NT2/D1 (cell line): Measurements from ENCODE around the gene GYS2.

Experiments
- DNase-seq: peaks from one replicate; pipeline ENCODE4 v3.0.0-alpha.2; 2011; ENCODE audit warnings: low read depth, low spot score
- H3K27me3 ChIP-seq: 2 replicates; pipeline ENCODE4 v1.6.0; 2011; ENCODE audit warnings: mild to moderate bottlenecking; ENCODE audit not compliant: insufficient read length, insufficient read depth
- H3K36me3 ChIP-seq: 2 replicates; pipeline ENCODE4 v1.6.1; 2011; ENCODE audit warnings: mild to moderate bottlenecking, low read length, mixed read lengths; ENCODE audit not compliant: insufficient read depth, insufficient read length
- H3K4me1 ChIP-seq: 2 replicates; pipeline ENCODE4 v1.5.1; 2011; ENCODE audit not compliant: insufficient read depth, insufficient read length
- H3K4me3 ChIP-seq: 2 replicates; pipeline ENCODE4 v1.5.1; 2011; ENCODE audit warnings: low read depth; ENCODE audit not compliant: insufficient read length
- H3K9ac ChIP-seq: 2 replicates; pipeline ENCODE4 v1.6.0; 2011; ENCODE audit warnings: low read depth; ENCODE audit not compliant: insufficient read length
- H3K9me3 ChIP-seq: 2 replicates; pipeline ENCODE4 v1.5.1; 2011; ENCODE audit warnings: mild to moderate bottlenecking, low read length; ENCODE audit not compliant: insufficient read depth
- SUZ12 ChIP-seq: IDR thresholded peaks from 2 replicates; pipeline ENCODE4 v1.6.1; 2011; ENCODE audit not compliant: insufficient read length, insufficient read depth; ENCODE audit errors: extremely low read depth
- YY1 ChIP-seq: IDR thresholded peaks from 2 replicates; pipeline ENCODE4 v1.6.1; 2011; ENCODE audit not compliant: insufficient read length, insufficient read depth
- ZNF274 ChIP-seq: IDR thresholded peaks from 2 replicates; pipeline ENCODE4 v1.6.1; 2011; ENCODE audit warnings: mild to moderate bottlenecking, low read depth, low read length

GYS2 gene

GRCh38 chr12:21618566-21618965 lies 13.9 kb upstream of the GYS2 start:
- TF ChIP-seq YY1, result no peak
- no peak for TF ChIP-seq SUZ12
- TF ChIP-seq ZNF274, result no peak
- no peak for DNase-seq
- Histone ChIP-seq H3K36me3 (no peaks in the 10 kb centered on the region), H3K9ac (no peak overlapping the region), H3K27me3 (no peaks in the 10 kb centered on the region), H3K4me3 (no peak overlapping the region), H3K9me3 (no peaks in the 10 kb centered on the region), H3K4me1 (no peaks in the 10 kb centered on the region)

GRCh38 chr12:21617030-21617429 lies 12.4 kb upstream of the GYS2 start:
- Histone ChIP-seq H3K9me3 (no peaks in the 10 kb centered on the region), H3K4me1 (no peaks in the 10 kb centered on the region), H3K4me3 (no peak overlapping the region), H3K27me3 (no peaks in the 10 kb centered on the region), H3K9ac (no peak overlapping the region), H3K36me3 (no peaks in the 10 kb centered on the region)
- TF ChIP-seq ZNF274, result no peak
- TF ChIP-seq SUZ12, result no peak
- no peak for TF ChIP-seq YY1
- DNase-seq, result no peak

GRCh38 chr12:21615431-21615830 lies 10.8 kb upstream of the GYS2 start:
- Histone ChIP-seq H3K9ac (no peak overlapping the region), H3K4me1 (no peaks in the 10 kb centered on the region), H3K4me3 (no peak overlapping the region), H3K9me3 (no peaks in the 10 kb centered on the region), H3K36me3 (no peaks in the 10 kb centered on the region), H3K27me3 (no peaks in the 10 kb centered on the region)
- TF ChIP-seq YY1 (no peak), SUZ12 (no peak), ZNF274 (no peak)
- no peak for DNase-seq

- Histone ChIP-seq H3K27me3 (no peaks in the 10 kb centered on the region), H3K9me3 (no peaks in the 10 kb centered on the region), H3K36me3 (no peaks in the 10 kb centered on the region), H3K4me1 (no peaks in the 10 kb centered on the region), H3K4me3 (no peak overlapping the region), H3K9ac (no peak overlapping the region)
- no peak for DNase-seq
- TF ChIP-seq ZNF274, result no peak
- TF ChIP-seq YY1, result no peak
- TF ChIP-seq SUZ12, result no peak
Observed at GRCh38 chr12:21614506-21614905, 9.9 kb upstream of the GYS2 start.

GRCh38 chr12:21613931-21614330 lies 9.3 kb upstream of the GYS2 start:
- Histone ChIP-seq H3K9me3 (no peaks in the 10 kb centered on the region), H3K4me3 (no peak overlapping the region), H3K9ac (no peak overlapping the region), H3K27me3 (no peaks in the 10 kb centered on the region), H3K36me3 (no peaks in the 10 kb centered on the region), H3K4me1 (no peaks in the 10 kb centered on the region)
- no peak for DNase-seq
- TF ChIP-seq ZNF274 (no peak), YY1 (no peak), SUZ12 (no peak)

- TF ChIP-seq ZNF274 (no peak), SUZ12 (no peak), YY1 (no peak)
- no peaks in the 10 kb centered on the region for H3K9me3 ChIP-seq
- DNase-seq, result no peak
Observed at GRCh38 chr12:21608196-21608595, 3.5 kb upstream of the GYS2 start.

GRCh38 chr12:21607701-21608100 lies 3.1 kb upstream of the GYS2 start:
- no peak for DNase-seq
- no peaks in the 10 kb centered on the region for H3K36me3 ChIP-seq
- no peak overlapping the region for H3K9ac ChIP-seq
- H3K4me1 ChIP-seq, result no peaks in the 10 kb centered on the region
- H3K27me3 ChIP-seq, result no peaks in the 10 kb centered on the region
- TF ChIP-seq SUZ12 (no peak), YY1 (no peak), ZNF274 (no peak)
- H3K4me3 ChIP-seq, result no peak overlapping the region
- no peaks in the 10 kb centered on the region for H3K9me3 ChIP-seq

More at GRCh38 chr12:21608196-21608595, 3.5 kb upstream of the GYS2 start:
- Histone ChIP-seq H3K27me3 (no peaks in the 10 kb centered on the region), H3K36me3 (no peaks in the 10 kb centered on the region), H3K4me3 (no peak overlapping the region), H3K4me1 (no peaks in the 10 kb centered on the region), H3K9ac (no peak overlapping the region)
